Fibroblast of lung (primary cell): ENCODE results near the gene ADNP.

ENCODE experiments used
- CTCF ChIP-seq, 2 donors: IDR thresholded peaks in 1 of 2; conservative IDR thresholded peaks in 1 of 2; 1 replicate in 1 of 2; 2 replicates in 1 of 2; pipeline ENCODE4 v1.5.1; 2011 to 2012; ENCODE audit warnings: low read length in 2 of 2, control low read depth in 1 of 2, inconsistent platforms in 1 of 2, low read depth in 1 of 2, mild to moderate bottlenecking in 1 of 2
- EZH2 ChIP-seq: IDR thresholded peaks from 2 replicates; pipeline ENCODE4 v1.5.1; 2012; ENCODE audit warnings: low read length, control low read depth, mild to moderate bottlenecking; ENCODE audit errors: missing control alignments

GRCh38 chr20:50957276-50957675, 26.0 kb upstream of the ADNP start:
- TF ChIP-seq CTCF (conservative IDR thresholded peaks at IDR 0.05 in 1 of 2, IDR thresholded peaks at IDR 0.05 in 1 of 2; ENCODE audit: low read depth in 1 of 2, low read length in 2 of 2) (no peak), EZH2 (no peak)
